ENCODE data around the gene CAPNS2.

GRCh38 chr16:55532227-55532626 is 34.3 kb upstream of the CAPNS2 start:
- no peak for TF ChIP-seq ATF1 (CRISPR knock-in tag; IDR thresholded peaks at IDR 0.05)
- no peak for TF ChIP-seq ZNF441 (CRISPR knock-in tag; IDR thresholded peaks at IDR 0.05; ENCODE audit: borderline replicate concordance)
- no peak for TF ChIP-seq CTCF (CRISPR knock-in tag; IDR thresholded peaks at IDR 0.05)
- TF ChIP-seq CSRNP2 (CRISPR knock-in tag; conservative IDR thresholded peaks at IDR 0.05; ENCODE audit: low read depth): no peak
- TF ChIP-seq CCAR2 (optimal IDR thresholded peaks at IDR 0.05; ENCODE audit: low read depth, low read length): no peak
- TF ChIP-seq HES4 (CRISPR knock-in tag; IDR thresholded peaks at IDR 0.05; ENCODE audit: borderline replicate concordance): no peak
- no peak for TF ChIP-seq ZBTB2 (CRISPR knock-in tag; IDR thresholded peaks at IDR 0.05; ENCODE audit: low read depth)
- TF ChIP-seq ZNF547 (CRISPR knock-in tag; IDR thresholded peaks at IDR 0.05): no peak
- TF ChIP-seq KAT2B (IDR thresholded peaks at IDR 0.05; ENCODE audit: borderline replicate concordance, low read depth, low read length): no peak
